ENCODE measurements around the gene C12orf75.
"Not testable (repeated sequence)": the region's sequence is repeated elsewhere in the genome, so short reads cannot be mapped to it uniquely, and the experiment has no call there.

Gene C12orf75

GRCh38 chr12:105310476-105311085 lies 19.9 kb upstream of the C12orf75 start:
- not testable (repeated sequence) for DNase-seq (ENCODE audit: low read depth in 2 of 2)

GRCh38 chr12:105311936-105312335 lies 18.6 kb upstream of the C12orf75 start:
- DNase-seq (ENCODE audit: low read depth in 2 of 2): not testable (repeated sequence)

GRCh38 chr12:105313755-105314154 lies 16.7 kb upstream of the C12orf75 start:
- DNase-seq (ENCODE audit: low read depth in 2 of 2): not testable (repeated sequence)

GRCh38 chr12:105315130-105315529 lies 15.4 kb upstream of the C12orf75 start:
- DNase-seq (ENCODE audit: low read depth in 2 of 2): no peak

GRCh38 chr12:105315726-105316125 lies 14.8 kb upstream of the C12orf75 start:
- DNase-seq (ENCODE audit: low read depth in 2 of 2): no peak

- DNase-seq (ENCODE audit: low read depth in 2 of 2): no peak
Observed at GRCh38 chr12:105316931-105317852, 13.3 kb upstream of the C12orf75 start.

- DNase-seq (ENCODE audit: low read depth in 2 of 2): no peak
Observed at GRCh38 chr12:105317942-105318621, 12.4 kb upstream of the C12orf75 start.

- DNase-seq (ENCODE audit: low read depth in 2 of 2): no peak
Observed at GRCh38 chr12:105318651-105319483, 11.6 kb upstream of the C12orf75 start.

GRCh38 chr12:105319691-105320209 lies 10.7 kb upstream of the C12orf75 start:
- no peak for DNase-seq (ENCODE audit: low read depth in 2 of 2)

- DNase-seq (ENCODE audit: low read depth in 2 of 2): no peak
Observed at GRCh38 chr12:105321125-105321524, 9.4 kb upstream of the C12orf75 start.

- no peak for DNase-seq (ENCODE audit: low read depth in 2 of 2)
Observed at GRCh38 chr12:105322070-105322469, 8.4 kb upstream of the C12orf75 start.

GRCh38 chr12:105324704-105325103 lies 5.8 kb upstream of the C12orf75 start:
- DNase-seq (ENCODE audit: low read depth in 2 of 2): no peak

GRCh38 chr12:105325117-105325516 lies 5.4 kb upstream of the C12orf75 start:
- DNase-seq (ENCODE audit: low read depth in 2 of 2): no peak

- DNase-seq (ENCODE audit: low read depth in 2 of 2): no peak
Observed at GRCh38 chr12:105329926-105330282, 587 bp upstream of the C12orf75 start.

- no peak for DNase-seq (ENCODE audit: low read depth in 2 of 2)
Observed at GRCh38 chr12:105330931-105331804, 677 bp downstream of the C12orf75 start.

GRCh38 chr12:105331805-105332251 lies 1.3 kb downstream of the C12orf75 start:
- peak in 1 of 2 donors; percentile 22 for DNase-seq (ENCODE audit: low read depth in 2 of 2)

- not testable (repeated sequence) for DNase-seq (ENCODE audit: low read depth in 2 of 2)
Observed at GRCh38 chr12:105332286-105332685, 1.8 kb downstream of the C12orf75 start.

- DNase-seq (ENCODE audit: low read depth in 2 of 2): no peak
Observed at GRCh38 chr12:105332925-105333324, 2.4 kb downstream of the C12orf75 start.

- DNase-seq (ENCODE audit: low read depth in 2 of 2): no peak
Observed at GRCh38 chr12:105334001-105334400, 3.5 kb downstream of the C12orf75 start.

GRCh38 chr12:105334582-105334981 lies 4.1 kb downstream of the C12orf75 start:
- DNase-seq (ENCODE audit: low read depth in 2 of 2): no peak

All from stimulated activated CD8-positive, alpha-beta memory T cell treated with anti-CD3 and anti-CD28 coated beads, Interleukin-2, amount 100 ng/mL, for 48 hours (primary cell).